ENCODE data around the gene GLI2.

DNA sequence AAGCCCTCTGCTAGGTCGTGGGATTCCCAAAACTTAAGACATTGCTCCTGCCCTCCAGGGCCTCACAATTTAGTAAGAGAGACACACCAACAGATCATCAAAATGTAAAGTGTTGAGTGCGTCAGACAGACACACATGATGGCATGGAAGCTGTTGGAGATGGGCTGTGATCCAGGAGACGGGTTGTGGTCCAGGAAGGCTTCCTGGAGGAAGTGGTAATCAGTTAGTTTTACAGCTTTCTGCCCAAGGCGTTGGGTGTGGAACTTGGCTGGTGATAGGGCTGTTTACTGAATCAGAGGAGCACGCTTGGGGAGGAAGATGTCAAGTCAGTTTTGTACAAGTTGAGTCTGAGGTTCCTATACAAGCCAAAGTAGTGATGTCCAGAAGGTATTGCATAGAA, 24.0 kb upstream of the GLI2 start:
- TF ChIP-seq, protein P1, sequence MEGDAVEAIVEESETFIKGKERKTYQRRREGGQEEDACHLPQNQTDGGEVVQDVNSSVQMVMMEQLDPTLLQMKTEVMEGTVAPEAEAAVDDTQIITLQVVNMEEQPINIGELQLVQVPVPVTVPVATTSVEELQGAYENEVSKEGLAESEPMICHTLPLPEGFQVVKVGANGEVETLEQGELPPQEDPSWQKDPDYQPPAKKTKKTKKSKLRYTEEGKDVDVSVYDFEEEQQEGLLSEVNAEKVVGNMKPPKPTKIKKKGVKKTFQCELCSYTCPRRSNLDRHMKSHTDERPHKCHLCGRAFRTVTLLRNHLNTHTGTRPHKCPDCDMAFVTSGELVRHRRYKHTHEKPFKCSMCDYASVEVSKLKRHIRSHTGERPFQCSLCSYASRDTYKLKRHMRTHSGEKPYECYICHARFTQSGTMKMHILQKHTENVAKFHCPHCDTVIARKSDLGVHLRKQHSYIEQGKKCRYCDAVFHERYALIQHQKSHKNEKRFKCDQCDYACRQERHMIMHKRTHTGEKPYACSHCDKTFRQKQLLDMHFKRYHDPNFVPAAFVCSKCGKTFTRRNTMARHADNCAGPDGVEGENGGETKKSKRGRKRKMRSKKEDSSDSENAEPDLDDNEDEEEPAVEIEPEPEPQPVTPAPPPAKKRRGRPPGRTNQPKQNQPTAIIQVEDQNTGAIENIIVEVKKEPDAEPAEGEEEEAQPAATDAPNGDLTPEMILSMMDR (IDR thresholded peaks at IDR 0.05; ENCODE audit: insufficient read depth, low read depth, low read length), result no peak
- TF ChIP-seq EZH2 (IDR thresholded peaks at IDR 0.05; ENCODE audit: insufficient read depth, low read length), result no peak

Data from astrocyte (in vitro differentiated cells and primary cell).